GM23248 (cell line): Measurements from ENCODE around the gene ATP10A.

Experiments used
- EZH2 ChIP-seq: fragments of 200-600 bp; sonication (generic); IDR thresholded peaks from 2 replicates; pipeline ENCODE4 v1.6.1; 2018; ENCODE audit warnings: antibody characterized with exemption, mild to moderate bottlenecking; ENCODE audit not compliant: insufficient read depth, poor library complexity, severe bottlenecking
- EZH2phosphoT487 ChIP-seq: fragments of 200-600 bp; sonication (generic); IDR thresholded peaks from 2 replicates; pipeline ENCODE4 v1.6.1; 2018; ENCODE audit warnings: antibody characterized with exemption, moderate library complexity, mild to moderate bottlenecking, low read depth; ENCODE audit not compliant: insufficient read depth

GRCh38 chr15:25659251-25659650 is 203.9 kb downstream of the ATP10A start:
- no peak for TF ChIP-seq EZH2phosphoT487
- no peak for TF ChIP-seq EZH2
